ENCODE measurements around the gene SARDH. TPM values are rescaled to one million over a fixed set of nuclear protein-coding genes. Genes with fewer than 3 reads are reported as not detected.

Gene SARDH, protein sequence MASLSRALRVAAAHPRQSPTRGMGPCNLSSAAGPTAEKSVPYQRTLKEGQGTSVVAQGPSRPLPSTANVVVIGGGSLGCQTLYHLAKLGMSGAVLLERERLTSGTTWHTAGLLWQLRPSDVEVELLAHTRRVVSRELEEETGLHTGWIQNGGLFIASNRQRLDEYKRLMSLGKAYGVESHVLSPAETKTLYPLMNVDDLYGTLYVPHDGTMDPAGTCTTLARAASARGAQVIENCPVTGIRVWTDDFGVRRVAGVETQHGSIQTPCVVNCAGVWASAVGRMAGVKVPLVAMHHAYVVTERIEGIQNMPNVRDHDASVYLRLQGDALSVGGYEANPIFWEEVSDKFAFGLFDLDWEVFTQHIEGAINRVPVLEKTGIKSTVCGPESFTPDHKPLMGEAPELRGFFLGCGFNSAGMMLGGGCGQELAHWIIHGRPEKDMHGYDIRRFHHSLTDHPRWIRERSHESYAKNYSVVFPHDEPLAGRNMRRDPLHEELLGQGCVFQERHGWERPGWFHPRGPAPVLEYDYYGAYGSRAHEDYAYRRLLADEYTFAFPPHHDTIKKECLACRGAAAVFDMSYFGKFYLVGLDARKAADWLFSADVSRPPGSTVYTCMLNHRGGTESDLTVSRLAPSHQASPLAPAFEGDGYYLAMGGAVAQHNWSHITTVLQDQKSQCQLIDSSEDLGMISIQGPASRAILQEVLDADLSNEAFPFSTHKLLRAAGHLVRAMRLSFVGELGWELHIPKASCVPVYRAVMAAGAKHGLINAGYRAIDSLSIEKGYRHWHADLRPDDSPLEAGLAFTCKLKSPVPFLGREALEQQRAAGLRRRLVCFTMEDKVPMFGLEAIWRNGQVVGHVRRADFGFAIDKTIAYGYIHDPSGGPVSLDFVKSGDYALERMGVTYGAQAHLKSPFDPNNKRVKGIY
- 5.7 TPM for total RNA-seq

DNA sequence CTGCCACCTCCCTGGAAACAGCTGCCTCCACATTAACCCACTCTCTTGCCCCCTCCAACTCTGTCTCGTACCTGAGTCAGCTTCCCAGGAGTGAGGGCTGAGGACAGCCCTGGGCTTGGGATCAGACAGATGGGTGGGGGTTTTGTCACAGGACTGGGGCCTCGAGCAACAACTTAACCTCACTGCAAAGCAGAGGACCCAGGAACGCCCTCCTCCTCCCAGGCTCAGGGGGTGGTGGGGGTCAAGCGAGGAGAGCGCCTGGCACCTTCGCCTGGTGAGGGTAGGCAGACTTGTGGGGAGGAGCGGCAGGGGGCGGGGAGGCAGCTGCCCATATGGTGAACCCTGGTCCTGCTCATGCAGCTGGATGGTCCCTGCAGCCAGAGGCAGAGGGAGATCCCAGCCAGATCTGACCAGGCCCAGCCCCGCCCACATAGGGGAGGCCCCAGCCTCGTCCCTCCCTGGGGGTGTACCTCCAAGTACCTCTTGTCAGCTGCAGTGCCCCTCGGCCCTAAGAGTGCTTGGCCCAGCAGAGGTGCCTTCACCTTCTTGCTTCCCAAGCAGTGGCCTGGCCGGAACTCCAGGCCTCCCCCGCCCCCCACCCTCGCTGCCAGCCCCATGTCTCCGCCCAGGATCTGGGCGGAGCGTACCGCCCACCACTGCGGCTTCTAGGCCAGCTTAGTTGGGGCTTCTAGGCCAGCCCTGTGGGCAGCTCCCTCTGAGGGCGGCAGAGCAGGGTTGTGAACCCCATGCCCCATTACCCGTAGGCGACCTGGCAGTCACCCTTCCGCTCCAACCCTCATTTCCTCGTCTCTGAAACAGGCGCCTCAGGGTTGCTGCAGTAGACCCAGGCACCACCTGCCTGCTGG lies at the start of gene SARDH:
SARDH (minus strand) TSS at position 579 of the 866 bp plus-strand sequence. CDS start 4,179 bp downstream, outside the sequence.
- H3K27me3 ChIP-seq (ENCODE audit: control insufficient read depth in 3 of 3, insufficient read depth in 3 of 3, low read length in 3 of 3), result peaks cover 5 to 7% (median 5%) of the 10 kb centered on the region in 3 donors
- no peak within 1 kb of the TSS for H3K27ac ChIP-seq (ENCODE audit: low read depth, low read length)
- peak within 1 kb of the TSS in 2 of 3 donors; percentile 40 to 43 for H3K9ac ChIP-seq (ENCODE audit: low read depth in 1 of 3, low read length in 3 of 3)
- H3K4me3 ChIP-seq (ENCODE audit: low read length in 3 of 3), result peak within 1 kb of the TSS; percentile 43 to 48 (median 45)
- H3K9me3 ChIP-seq (ENCODE audit: control insufficient read depth in 3 of 3, low read length in 3 of 3), result no peaks in the 10 kb centered on the region
- no peaks in the 10 kb centered on the region for H3K36me3 ChIP-seq (ENCODE audit: control insufficient read depth in 3 of 3, insufficient read depth in 3 of 3, low read length in 3 of 3)
- H3K4me1 ChIP-seq (ENCODE audit: control insufficient read depth in 3 of 3, insufficient read depth in 3 of 3, low read length in 3 of 3), result peaks cover 11 to 19% (median 18%) of the 10 kb centered on the region in 3 donors

DNA sequence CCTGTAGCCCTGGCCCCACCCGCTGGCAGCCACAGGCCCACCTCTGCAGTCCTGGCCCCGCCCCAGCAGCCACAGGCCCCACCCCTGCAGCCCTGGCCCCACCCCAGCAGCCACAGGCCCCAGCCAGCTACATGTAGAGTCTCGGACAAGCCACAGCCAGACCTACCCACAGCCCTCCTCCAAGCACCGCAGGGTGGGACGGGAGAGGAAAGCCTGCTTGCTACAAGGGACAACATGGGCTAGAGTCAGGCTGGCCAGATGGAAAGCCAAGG lies 49.5 kb upstream of the SARDH start:
- Histone ChIP-seq H3K9ac (ENCODE audit: low read depth in 1 of 3, low read length in 3 of 3) (no peak overlapping the region), H3K4me3 (ENCODE audit: low read length in 3 of 3) (no peak overlapping the region), H3K27me3 (ENCODE audit: control insufficient read depth in 3 of 3, insufficient read depth in 3 of 3, low read length in 3 of 3) (no peaks in the 10 kb centered on the region), H3K36me3 (ENCODE audit: control insufficient read depth in 3 of 3, insufficient read depth in 3 of 3, low read length in 3 of 3) (peaks cover 0 to 4% (median 4%) of the 10 kb centered on the region in 3 donors), H3K4me1 (ENCODE audit: control insufficient read depth in 3 of 3, insufficient read depth in 3 of 3, low read length in 3 of 3) (peaks cover 6 to 12% (median 9%) of the 10 kb centered on the region in 3 donors), H3K9me3 (ENCODE audit: control insufficient read depth in 3 of 3, low read length in 3 of 3) (no peaks in the 10 kb centered on the region), H3K27ac (ENCODE audit: low read depth, low read length) (no peak overlapping the region)

DNA sequence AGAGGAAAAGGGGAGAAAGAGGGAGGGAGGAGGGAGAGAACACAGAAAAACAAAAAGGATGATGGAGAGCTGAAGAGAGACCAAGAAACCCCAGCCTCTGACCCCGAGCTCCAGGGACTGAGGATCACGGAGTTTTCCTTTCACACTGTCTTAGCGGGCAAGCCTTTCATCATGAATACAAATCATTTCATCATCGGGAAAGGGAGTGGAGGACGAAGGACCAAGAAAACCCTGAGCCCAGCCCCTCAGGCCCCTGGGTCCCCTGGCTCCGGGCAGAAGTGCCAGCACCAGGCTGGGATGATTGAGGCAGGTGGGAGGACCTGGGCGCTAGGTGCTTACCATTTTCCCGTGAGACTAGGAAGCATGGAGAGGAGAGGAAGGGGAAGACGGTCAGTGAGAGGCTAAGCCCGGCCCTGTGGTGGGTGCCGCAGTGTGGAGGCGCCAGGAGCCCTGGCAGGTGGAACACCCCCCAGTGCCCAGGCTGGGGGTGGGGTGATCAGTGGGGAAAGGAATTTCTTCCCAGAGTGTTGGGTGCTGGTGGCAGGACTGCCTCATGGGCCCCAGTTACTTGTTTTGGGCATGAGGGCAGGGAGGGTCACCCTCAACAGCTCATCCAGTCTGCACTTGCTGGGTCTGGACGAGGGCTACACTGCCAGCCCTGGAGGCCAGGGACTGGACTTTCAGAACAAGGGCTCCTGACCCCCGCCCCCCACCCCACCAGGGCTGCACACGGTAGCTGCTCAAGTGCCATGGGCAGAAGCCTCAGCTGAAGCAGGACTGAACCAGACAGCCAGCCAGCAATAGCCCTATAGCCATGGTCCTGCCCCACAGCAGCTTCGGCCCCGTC lies 49.0 kb upstream of the SARDH start:
- Histone ChIP-seq H3K27ac (ENCODE audit: low read depth, low read length) (no peak overlapping the region), H3K36me3 (ENCODE audit: control insufficient read depth in 3 of 3, insufficient read depth in 3 of 3, low read length in 3 of 3) (peaks cover 0 to 4% (median 4%) of the 10 kb centered on the region in 3 donors), H3K9ac (ENCODE audit: low read depth in 1 of 3, low read length in 3 of 3) (no peak overlapping the region), H3K27me3 (ENCODE audit: control insufficient read depth in 3 of 3, insufficient read depth in 3 of 3, low read length in 3 of 3) (no peaks in the 10 kb centered on the region), H3K9me3 (ENCODE audit: control insufficient read depth in 3 of 3, low read length in 3 of 3) (no peaks in the 10 kb centered on the region), H3K4me3 (ENCODE audit: low read length in 3 of 3) (no peak overlapping the region), H3K4me1 (ENCODE audit: control insufficient read depth in 3 of 3, insufficient read depth in 3 of 3, low read length in 3 of 3) (peaks cover 6 to 12% (median 9%) of the 10 kb centered on the region in 3 donors)

DNA sequence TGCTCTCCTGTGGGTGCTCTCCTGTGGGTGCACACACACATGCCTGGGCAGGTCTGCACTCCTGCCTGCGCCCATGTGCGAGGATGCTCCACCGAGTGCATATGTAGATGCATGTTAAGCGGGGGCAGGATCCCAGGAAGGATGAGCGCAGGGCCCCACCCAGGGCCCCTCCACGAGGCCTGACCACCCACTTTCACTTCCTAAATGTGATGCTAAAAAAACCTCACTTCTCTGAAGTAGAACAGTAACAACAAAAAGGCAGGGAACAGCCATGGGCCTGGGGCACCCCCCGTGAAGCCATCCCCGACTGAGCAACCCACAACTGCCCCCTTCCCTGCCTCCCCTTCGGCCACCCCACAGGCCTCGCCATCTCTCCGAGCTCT lies 48.2 kb upstream of the SARDH start:
- H3K9me3 ChIP-seq (ENCODE audit: control insufficient read depth in 3 of 3, low read length in 3 of 3), result no peaks in the 10 kb centered on the region
- H3K36me3 ChIP-seq (ENCODE audit: control insufficient read depth in 3 of 3, insufficient read depth in 3 of 3, low read length in 3 of 3), result peaks cover 0 to 4% (median 4%) of the 10 kb centered on the region in 3 donors
- H3K9ac ChIP-seq (ENCODE audit: low read depth in 1 of 3, low read length in 3 of 3), result no peak overlapping the region
- H3K27ac ChIP-seq (ENCODE audit: low read depth, low read length), result no peak overlapping the region
- no peak overlapping the region for H3K4me3 ChIP-seq (ENCODE audit: low read length in 3 of 3)
- H3K4me1 ChIP-seq (ENCODE audit: control insufficient read depth in 3 of 3, insufficient read depth in 3 of 3, low read length in 3 of 3), result peaks cover 6 to 12% (median 9%) of the 10 kb centered on the region in 3 donors
- no peaks in the 10 kb centered on the region for H3K27me3 ChIP-seq (ENCODE audit: control insufficient read depth in 3 of 3, insufficient read depth in 3 of 3, low read length in 3 of 3)

DNA sequence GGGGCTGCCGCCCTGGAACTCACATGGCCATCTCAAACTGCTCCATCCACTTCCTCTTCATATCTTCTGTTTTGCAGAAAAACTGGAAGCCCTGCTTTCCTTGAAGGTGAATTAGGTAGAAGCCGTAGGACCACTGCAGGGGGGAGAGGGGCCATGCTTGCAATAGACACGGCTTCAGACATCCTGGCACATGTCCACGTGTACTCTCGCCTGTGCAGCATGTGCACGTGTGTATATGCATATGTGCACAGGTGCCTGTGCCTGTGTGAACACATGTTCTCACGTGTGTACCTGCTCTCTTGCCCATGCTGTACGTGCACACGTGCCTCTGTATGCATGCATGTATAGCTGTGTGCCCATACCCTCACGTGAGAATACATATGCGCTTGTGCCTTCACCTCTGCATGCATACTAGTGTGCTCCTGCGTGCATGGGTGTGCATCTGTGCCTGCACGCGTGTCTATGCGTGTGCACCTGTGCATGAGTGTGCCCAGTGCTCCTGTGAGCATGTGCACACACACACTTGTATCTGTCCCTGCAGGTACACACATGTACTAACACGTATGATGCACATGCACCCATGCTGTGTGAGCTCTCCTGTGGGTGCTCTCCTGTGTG lies 47.7 kb upstream of the SARDH start:
- peaks cover 0 to 4% (median 4%) of the 10 kb centered on the region in 3 donors for H3K36me3 ChIP-seq (ENCODE audit: control insufficient read depth in 3 of 3, insufficient read depth in 3 of 3, low read length in 3 of 3)
- no peaks in the 10 kb centered on the region for H3K27me3 ChIP-seq (ENCODE audit: control insufficient read depth in 3 of 3, insufficient read depth in 3 of 3, low read length in 3 of 3)
- no peaks in the 10 kb centered on the region for H3K9me3 ChIP-seq (ENCODE audit: control insufficient read depth in 3 of 3, low read length in 3 of 3)
- H3K9ac ChIP-seq (ENCODE audit: low read depth in 1 of 3, low read length in 3 of 3), result no peak overlapping the region
- no peak overlapping the region for H3K27ac ChIP-seq (ENCODE audit: low read depth, low read length)
- no peak overlapping the region for H3K4me3 ChIP-seq (ENCODE audit: low read length in 3 of 3)
- H3K4me1 ChIP-seq (ENCODE audit: control insufficient read depth in 3 of 3, insufficient read depth in 3 of 3, low read length in 3 of 3), result peaks cover 6 to 12% (median 9%) of the 10 kb centered on the region in 3 donors

DNA sequence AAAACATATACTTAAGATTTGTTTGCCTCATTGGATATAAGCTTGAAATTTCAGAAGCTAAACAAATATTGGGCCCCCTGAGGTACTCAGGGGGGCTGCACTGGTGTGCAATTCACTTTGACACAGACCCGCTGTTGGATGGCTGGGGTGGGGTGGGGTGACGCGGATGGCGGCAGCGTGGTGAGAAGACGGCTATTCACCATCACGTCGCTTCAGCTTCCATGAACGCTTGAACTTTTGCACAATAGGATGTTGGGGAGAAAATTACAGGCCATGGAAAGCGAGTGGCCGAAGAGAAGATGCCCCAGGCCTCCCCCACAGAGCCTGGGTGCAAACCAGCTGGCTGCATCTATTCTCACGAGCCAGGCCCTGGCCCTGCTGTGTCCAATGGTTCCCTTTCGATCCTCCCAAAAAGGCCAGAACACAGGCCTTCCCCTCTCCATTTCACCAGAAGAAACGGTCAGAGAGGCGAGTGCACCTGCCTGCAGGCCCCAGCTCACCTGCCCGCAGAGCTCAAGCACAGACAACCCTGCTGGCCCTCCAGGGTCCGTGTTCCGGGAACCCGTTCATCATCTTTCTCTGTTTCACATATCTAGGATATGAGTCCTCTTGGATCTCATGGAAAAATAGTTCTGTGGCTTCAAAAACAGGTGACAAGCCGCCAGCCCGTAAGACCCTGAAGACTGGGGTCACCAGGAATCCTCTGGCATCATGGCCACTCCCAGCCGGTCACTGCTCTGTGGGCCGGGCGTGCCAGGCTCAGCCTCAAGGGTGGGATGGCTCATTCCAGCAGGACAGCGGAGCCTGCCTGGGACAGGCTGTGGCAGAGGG lies 46.8 kb upstream of the SARDH start:
- peaks cover 6 to 12% (median 9%) of the 10 kb centered on the region in 3 donors for H3K4me1 ChIP-seq (ENCODE audit: control insufficient read depth in 3 of 3, insufficient read depth in 3 of 3, low read length in 3 of 3)
- no peaks in the 10 kb centered on the region for H3K27me3 ChIP-seq (ENCODE audit: control insufficient read depth in 3 of 3, insufficient read depth in 3 of 3, low read length in 3 of 3)
- H3K36me3 ChIP-seq (ENCODE audit: control insufficient read depth in 3 of 3, insufficient read depth in 3 of 3, low read length in 3 of 3), result peaks cover 0 to 4% (median 4%) of the 10 kb centered on the region in 3 donors
- H3K9ac ChIP-seq (ENCODE audit: low read depth in 1 of 3, low read length in 3 of 3), result no peak overlapping the region
- no peak overlapping the region for H3K4me3 ChIP-seq (ENCODE audit: low read length in 3 of 3)
- no peak overlapping the region for H3K27ac ChIP-seq (ENCODE audit: low read depth, low read length)
- no peaks in the 10 kb centered on the region for H3K9me3 ChIP-seq (ENCODE audit: control insufficient read depth in 3 of 3, low read length in 3 of 3)

DNA sequence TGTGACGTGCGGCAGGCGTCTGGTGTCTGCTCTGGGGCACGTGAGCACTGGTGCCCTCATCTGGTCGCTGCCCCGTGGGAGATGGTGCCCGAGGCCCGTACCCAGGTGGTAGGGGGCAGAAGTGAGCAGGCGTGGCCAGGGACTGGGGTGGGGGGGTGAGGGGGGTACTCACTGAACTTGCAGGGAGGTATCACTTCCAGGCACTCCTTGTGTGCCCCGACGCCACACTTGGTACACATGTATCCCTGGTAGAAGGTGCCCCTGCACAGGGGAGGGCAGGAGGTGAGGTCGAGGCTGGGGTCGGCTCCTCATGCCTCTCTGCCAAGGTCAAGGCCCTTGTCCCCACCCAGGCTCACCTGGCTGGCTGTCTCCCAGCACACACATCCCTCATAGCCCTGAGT lies 45.2 kb upstream of the SARDH start:
- Histone ChIP-seq H3K36me3 (ENCODE audit: control insufficient read depth in 3 of 3, insufficient read depth in 3 of 3, low read length in 3 of 3) (peaks cover 3 to 5% (median 4%) of the 10 kb centered on the region in 3 donors), H3K9ac (ENCODE audit: low read depth in 1 of 3, low read length in 3 of 3) (no peak overlapping the region), H3K4me3 (ENCODE audit: low read length in 3 of 3) (no peak overlapping the region), H3K27me3 (ENCODE audit: control insufficient read depth in 3 of 3, insufficient read depth in 3 of 3, low read length in 3 of 3) (no peaks in the 10 kb centered on the region), H3K27ac (ENCODE audit: low read depth, low read length) (no peak overlapping the region), H3K9me3 (ENCODE audit: control insufficient read depth in 3 of 3, low read length in 3 of 3) (no peaks in the 10 kb centered on the region), H3K4me1 (ENCODE audit: control insufficient read depth in 3 of 3, insufficient read depth in 3 of 3, low read length in 3 of 3) (peaks cover 5 to 7% (median 6%) of the 10 kb centered on the region in 3 donors)
